PC-9 (cell line): Measurements from ENCODE around the gene MTHFD1L.

ENCODE experiments used
- CTCF ChIP-seq: fragments of 200-600 bp; sonication (generic); conservative IDR thresholded peaks from 2 replicates; pipeline ENCODE4 v1.6.1; 2017; ENCODE audit warnings: mixed run types, antibody characterized with exemption, mild to moderate bottlenecking, moderate library complexity
- EZH2 ChIP-seq: fragments of 200-600 bp; sonication (generic); IDR thresholded peaks from 2 replicates; pipeline ENCODE4 v1.8.0; 2017; ENCODE audit warnings: antibody characterized with exemption, low read depth

GRCh38 chr6:151057061-151057460 is 191.6 kb downstream of the MTHFD1L start:
- TF ChIP-seq EZH2 = no peak
- no peak for TF ChIP-seq CTCF
